ENCODE measurements around the gene TLE7.

TLE7 gene

GRCh38 chr16:71453036-71453435 lies 11.2 kb upstream of the TLE7 start:
- TF ChIP-seq CTCF (IDR thresholded peaks at IDR 0.05; ENCODE audit: insufficient read depth, low read length, poor library complexity, severe bottlenecking), result no peak
- H3K36me3 ChIP-seq (ENCODE audit: control insufficient read depth, insufficient read depth, low read length), result peaks cover 25% of the 10 kb centered on the region

GRCh38 chr16:71449020-71449419 lies 7.2 kb upstream of the TLE7 start:
- TF ChIP-seq CTCF (IDR thresholded peaks at IDR 0.05; ENCODE audit: insufficient read depth, low read length, poor library complexity, severe bottlenecking), result no peak
- Histone ChIP-seq H3K4me3 (replicated peaks; ENCODE audit: low read depth, low read length) (no peak overlapping the region), H3K36me3 (ENCODE audit: control insufficient read depth, insufficient read depth, low read length) (peaks cover 18% of the 10 kb centered on the region), H3K27me3 (replicated peaks; ENCODE audit: control insufficient read depth, insufficient read depth, low read length) (no peaks in the 10 kb centered on the region)
- DNase-seq (ENCODE audit: extremely low read depth, insufficient read length), result no peak

More at GRCh38 chr16:71453036-71453435, 11.2 kb upstream of the TLE7 start:
- Histone ChIP-seq H3K27me3 (replicated peaks; ENCODE audit: control insufficient read depth, insufficient read depth, low read length) (no peaks in the 10 kb centered on the region), H3K4me3 (replicated peaks; ENCODE audit: low read depth, low read length) (no peak overlapping the region)
- no peak for DNase-seq (ENCODE audit: extremely low read depth, insufficient read length)

GRCh38 chr16:71448274-71448866 lies 6.5 kb upstream of the TLE7 start:
- no peak for TF ChIP-seq CTCF (IDR thresholded peaks at IDR 0.05; ENCODE audit: insufficient read depth, low read length, poor library complexity, severe bottlenecking)
- Histone ChIP-seq H3K4me3 (replicated peaks; ENCODE audit: low read depth, low read length) (no peak overlapping the region), H3K27me3 (replicated peaks; ENCODE audit: control insufficient read depth, insufficient read depth, low read length) (no peaks in the 10 kb centered on the region), H3K36me3 (ENCODE audit: control insufficient read depth, insufficient read depth, low read length) (peaks cover 18% of the 10 kb centered on the region)
- DNase-seq (ENCODE audit: extremely low read depth, insufficient read length), result no peak

GRCh38 chr16:71443714-71444113 lies 1.9 kb upstream of the TLE7 start:
- no peak for DNase-seq (ENCODE audit: extremely low read depth, insufficient read length)
- Histone ChIP-seq H3K36me3 (ENCODE audit: control insufficient read depth, insufficient read depth, low read length) (peaks cover 1% of the 10 kb centered on the region; the same call in 1 of the 2 replicates), H3K27me3 (replicated peaks; ENCODE audit: control insufficient read depth, insufficient read depth, low read length) (no peaks in the 10 kb centered on the region; the same call in 1 of the 2 replicates), H3K4me3 (replicated peaks; ENCODE audit: low read depth, low read length) (no peak overlapping the region)
- TF ChIP-seq CTCF (IDR thresholded peaks at IDR 0.05; ENCODE audit: insufficient read depth, low read length, poor library complexity, severe bottlenecking), result no peak

- no peaks in the 10 kb centered on the region; the same call in 1 of the 2 replicates for H3K27me3 ChIP-seq (replicated peaks; ENCODE audit: control insufficient read depth, insufficient read depth, low read length)
- no peak for DNase-seq (ENCODE audit: extremely low read depth, insufficient read length)
- no peak for TF ChIP-seq CTCF (IDR thresholded peaks at IDR 0.05; ENCODE audit: insufficient read depth, low read length, poor library complexity, severe bottlenecking)
- H3K36me3 ChIP-seq (ENCODE audit: control insufficient read depth, insufficient read depth, low read length), result no peaks in the 10 kb centered on the region
- no peak overlapping the region for H3K4me3 ChIP-seq (replicated peaks; ENCODE audit: low read depth, low read length)
Observed at GRCh38 chr16:71441348-71442050, 355 bp downstream of the TLE7 start.
